Left lobe of liver (tissue), 2 donors: Measurements from ENCODE around the gene EEF1AKMT3. TPM values are rescaled to one million over a fixed set of nuclear protein-coding genes. Genes with fewer than 3 reads are reported as not detected.

Source experiments
- ATAC-seq: fragments of 200-7000 bp; cut with Tn5 transposase; one replicate; pipeline ENCODE4 v1.9.1; 2020; ENCODE audit warnings: mild to moderate bottlenecking, moderate library complexity
- DNase-seq: peaks from one replicate; pipeline ENCODE4 v3.0.0-alpha.2; 2020; ENCODE audit warnings: low spot score
- total RNA-seq: library from RNA; stranded (reverse); gene quantifications from one replicate; pipeline ENCODE4 v1.2.1, GENCODE V29; 2021
- donor health status: DM: no; HTN: no; CAD: no; lungs with moderate emphysema.
- donor health status: DM: no; HTN: yes; CAD: no.

EEF1AKMT3 gene
- total RNA-seq, 1 donor from 2014 or later: 6.0 TPM

DNA sequence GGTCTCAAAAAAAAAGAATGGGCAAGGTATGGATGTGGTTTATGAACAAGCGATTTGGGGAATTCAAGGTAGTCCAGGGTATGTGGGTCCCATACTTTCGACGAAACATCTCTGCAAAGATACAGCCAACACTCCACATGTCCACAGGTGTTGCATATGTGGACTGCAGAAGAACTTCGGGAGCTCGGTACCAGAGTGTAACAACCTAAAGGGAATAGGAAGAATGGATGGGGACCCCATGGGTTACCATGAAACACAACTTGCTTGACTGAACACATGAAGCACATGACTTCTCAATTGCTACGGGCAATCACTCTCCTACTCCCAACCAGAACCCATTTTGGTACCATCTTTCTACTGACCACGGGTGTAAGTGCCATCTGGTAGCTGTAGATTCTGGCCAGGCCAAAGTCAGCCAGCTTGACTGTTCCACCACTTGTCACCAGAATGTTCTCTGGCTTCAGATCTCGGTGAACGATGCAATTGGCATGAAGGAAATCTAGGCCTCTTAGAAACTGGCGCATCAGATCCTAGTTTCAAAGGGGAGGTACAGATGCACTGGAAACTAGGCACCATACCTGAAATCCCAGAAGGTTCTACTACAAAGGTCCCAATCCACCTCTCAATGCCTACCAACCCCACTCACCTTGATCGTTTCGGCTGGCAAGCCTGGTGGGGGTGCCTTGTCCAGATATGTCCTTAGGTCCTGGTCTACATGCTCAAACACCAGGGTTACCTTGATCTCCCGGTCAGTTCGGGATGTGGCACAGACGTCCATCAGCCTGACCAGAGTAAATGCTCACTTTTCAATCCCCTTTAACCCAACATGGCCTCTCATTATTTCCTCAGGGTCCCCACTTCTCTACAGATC, 21.6 kb upstream of the EEF1AKMT3 start:
- ATAC-seq: no peak

DNA sequence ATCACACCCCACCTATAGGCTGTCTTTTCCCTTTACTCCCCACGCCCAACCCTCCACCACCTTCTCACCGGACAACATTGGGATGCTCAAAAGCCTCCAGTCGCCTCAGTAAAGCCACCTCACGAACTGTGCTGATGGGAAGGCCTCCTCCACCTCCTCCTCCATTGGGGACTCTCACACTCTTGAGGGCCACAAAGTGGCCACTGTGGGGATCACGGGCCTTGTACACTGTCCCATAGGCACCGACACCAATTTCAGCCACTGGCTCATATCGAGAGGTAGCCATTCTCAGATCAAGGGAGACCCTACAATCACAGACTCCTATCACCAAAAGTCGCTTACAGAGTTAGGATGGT, 21.0 kb upstream of the EEF1AKMT3 start:
- DNase-seq (no peak), ATAC-seq (no peak)

More for the DNA sequence above, 21.6 kb upstream of the EEF1AKMT3 start:
- DNase-seq: no peak

DNA sequence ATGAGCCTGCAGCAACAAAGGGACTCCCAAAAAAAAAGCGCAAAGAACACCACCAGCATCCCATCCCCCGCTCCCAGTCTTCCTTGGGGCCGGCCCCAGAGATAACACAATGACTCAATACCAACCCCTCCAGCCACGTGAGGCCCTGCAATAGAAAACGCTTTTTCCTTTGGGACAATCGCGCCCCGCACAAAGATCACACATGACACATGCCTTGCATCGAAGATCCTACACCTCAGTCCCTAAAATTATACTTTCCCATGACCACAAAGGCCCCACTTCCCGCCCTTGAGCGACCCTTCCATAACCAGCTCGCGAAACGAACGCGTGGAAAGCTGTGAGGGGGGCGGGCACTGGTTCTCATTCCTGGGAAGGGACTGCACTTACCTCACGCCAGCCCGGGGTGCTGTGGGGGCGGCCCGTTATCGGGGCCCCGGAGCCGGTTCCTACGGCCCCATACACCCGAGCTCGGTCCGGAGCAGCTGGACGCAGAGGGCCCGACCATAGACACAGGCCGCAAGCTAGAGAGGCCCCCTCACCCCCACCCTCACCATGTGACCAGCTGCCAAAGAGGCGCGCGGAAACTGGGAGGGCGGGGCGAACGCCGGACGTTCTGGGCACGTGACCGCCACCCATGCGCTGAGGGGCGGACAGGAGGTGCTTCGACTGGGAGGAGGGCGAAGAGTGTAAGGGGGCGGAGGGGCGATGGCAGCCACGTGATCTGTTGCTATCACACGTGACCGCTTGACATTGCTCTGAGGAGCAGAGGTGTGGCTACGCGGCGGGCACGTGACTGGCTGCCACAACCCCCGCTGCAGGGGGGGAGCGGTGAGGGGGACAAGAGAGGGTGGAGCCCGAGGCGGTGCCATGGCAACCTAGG, 20.4 kb upstream of the EEF1AKMT3 start, which contains the start of gene CDK4:
Gene CDK4 (minus strand): TSS at position 523 of the 880 bp plus-strand sequence. CDS start 593 bp downstream, outside the sequence.
- peak; percentile 84 for ATAC-seq
- peak; percentile 99 for DNase-seq

DNA sequence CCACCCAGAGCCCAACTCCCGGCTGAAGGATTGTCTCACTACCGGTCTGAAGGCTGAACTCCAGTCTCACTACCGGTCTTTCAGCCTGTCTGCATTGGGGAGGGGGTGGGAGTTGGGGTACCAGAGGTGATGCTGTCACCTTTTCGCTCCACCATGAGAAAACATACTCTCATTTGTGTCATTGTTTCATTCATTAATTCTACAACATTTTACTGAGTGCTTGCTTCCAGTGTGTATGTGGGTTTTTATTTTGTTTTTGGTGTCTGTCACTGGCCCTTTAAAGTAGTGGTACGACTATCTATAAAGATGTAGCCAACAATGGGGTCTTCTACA, 19.8 kb upstream of the EEF1AKMT3 start:
- no peak for ATAC-seq
- DNase-seq: no peak

DNA sequence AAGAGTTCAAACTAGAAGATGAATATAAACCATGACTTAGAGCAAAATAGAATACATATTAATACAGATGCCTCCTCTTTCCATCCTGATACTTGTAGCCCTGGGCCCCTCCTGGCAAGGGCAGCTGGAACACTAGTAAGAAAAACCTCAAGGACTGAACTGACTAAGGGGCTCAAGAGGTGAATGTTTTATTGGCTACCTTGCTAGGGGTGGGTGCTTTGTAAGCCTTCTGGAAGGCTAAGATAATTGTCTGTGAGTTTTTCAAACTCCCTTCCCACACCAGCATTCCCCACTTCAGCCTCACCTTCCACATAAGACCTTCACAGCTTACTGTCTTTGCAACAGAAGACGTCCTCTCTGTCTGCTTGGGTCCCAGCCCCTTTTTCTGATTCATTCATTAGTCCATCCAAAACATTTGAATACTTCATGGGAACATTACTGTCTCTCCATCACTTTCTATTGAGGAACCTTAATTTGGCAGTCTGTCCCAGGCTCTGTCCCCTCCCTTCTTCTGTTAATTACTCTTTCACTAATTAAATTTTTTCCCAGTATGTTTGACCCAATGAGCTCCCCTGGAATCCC, 18.6 kb upstream of the EEF1AKMT3 start:
- ATAC-seq (no peak), DNase-seq (no peak)

DNA sequence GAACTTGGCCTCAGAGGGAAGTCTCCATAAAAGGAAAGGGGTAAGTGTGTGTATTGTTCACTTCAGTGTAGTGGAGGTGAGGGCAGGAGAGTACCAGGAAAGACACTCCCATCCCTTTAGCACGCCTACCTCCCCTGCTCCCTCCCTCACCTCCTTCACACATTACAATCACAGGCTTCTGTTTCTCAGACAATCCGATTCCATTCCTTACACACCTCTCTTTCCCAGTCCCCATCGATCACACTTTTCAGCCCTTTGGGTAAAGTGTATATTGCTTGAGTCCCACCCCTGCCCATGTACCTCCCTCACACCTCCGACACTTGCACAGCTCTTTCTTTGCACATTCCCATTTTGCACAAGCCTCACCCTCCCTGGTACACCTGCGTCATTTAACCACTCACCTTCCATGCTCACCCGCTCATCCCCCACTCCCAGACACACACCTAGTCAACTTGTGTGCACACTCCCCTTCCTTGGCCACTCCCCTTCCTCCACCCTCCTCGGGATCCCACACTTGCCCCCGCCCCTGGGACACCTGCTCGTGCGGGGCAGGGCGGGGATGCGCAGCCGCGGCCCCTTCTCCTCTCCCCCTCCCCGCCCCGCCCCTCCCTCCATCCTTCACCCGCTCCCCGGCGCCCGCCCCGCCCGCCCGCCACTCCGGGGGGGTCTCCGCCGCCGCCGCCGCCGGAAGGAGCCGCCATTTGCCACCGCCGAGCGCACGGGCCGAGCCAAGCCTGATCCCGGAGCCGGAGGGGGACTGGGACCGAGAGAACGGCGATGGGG, 17.8 kb upstream of the EEF1AKMT3 start, which contains the start of gene MARCHF9:
Gene MARCHF9 (plus strand): TSS at position 693 of the 783 bp plus-strand sequence. CDS start 426 bp downstream, outside the sequence.
- DNase-seq (no peak), ATAC-seq (peak; percentile 17)

DNA sequence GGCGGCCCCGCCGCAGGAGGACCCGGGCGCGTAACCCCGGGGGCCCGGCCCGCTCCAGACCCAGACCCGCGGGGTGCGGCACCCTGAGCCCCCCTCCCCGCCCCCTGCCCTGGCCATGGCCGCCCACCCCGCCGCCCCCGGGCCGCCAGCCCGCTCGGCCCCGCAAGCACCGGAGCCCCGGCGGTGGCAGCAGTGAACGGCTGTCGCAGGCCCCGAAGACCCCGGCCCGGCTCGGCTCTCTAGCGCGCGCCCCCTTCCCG, 17.3 kb upstream of the EEF1AKMT3 start:
- no peak for ATAC-seq

DNA sequence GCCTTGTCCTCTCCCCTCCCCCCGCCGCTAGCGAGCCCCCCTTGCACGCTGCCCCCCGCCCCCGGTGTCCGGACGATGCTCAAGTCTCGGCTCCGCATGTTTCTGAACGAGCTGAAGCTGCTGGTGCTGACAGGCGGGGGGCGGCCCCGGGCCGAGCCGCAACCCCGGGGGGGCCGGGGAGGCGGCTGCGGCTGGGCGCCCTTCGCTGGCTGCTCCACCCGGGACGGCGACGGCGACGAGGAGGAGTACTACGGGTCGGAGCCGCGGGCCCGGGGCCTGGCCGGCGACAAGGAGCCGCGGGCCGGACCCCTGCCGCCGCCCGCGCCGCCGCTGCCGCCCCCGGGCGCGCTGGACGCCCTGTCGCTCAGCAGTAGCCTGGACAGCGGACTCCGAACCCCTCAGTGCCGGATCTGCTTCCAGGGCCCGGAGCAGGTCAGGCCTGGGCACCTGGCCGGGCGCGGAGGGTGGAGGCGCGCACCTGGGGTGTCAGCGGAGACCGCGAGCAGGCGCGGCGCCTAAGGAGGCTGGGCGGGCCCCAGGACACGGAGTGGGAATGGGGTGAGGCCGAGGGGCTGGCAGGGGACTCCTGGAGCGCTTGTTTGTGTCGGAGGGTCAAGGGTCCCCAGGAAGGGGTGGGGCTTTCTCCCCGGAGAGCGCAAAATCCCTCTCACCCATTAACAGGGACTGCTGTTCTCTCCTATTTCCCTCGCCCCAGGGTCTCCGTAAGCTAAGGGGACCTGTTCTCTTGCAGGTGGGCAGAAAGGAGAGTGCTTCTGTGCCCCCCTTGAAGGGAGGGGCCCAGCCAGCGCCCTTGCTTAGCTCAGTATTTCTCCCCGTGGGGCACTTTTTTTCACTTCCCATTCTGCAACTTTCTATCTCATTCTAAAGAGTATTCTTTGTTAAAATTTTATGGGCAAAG, 16.7 kb upstream of the EEF1AKMT3 start:
- peak; percentile 65 for DNase-seq
- ATAC-seq: peak; percentile 25

More for the DNA sequence above, 17.3 kb upstream of the EEF1AKMT3 start:
- DNase-seq: no peak

DNA sequence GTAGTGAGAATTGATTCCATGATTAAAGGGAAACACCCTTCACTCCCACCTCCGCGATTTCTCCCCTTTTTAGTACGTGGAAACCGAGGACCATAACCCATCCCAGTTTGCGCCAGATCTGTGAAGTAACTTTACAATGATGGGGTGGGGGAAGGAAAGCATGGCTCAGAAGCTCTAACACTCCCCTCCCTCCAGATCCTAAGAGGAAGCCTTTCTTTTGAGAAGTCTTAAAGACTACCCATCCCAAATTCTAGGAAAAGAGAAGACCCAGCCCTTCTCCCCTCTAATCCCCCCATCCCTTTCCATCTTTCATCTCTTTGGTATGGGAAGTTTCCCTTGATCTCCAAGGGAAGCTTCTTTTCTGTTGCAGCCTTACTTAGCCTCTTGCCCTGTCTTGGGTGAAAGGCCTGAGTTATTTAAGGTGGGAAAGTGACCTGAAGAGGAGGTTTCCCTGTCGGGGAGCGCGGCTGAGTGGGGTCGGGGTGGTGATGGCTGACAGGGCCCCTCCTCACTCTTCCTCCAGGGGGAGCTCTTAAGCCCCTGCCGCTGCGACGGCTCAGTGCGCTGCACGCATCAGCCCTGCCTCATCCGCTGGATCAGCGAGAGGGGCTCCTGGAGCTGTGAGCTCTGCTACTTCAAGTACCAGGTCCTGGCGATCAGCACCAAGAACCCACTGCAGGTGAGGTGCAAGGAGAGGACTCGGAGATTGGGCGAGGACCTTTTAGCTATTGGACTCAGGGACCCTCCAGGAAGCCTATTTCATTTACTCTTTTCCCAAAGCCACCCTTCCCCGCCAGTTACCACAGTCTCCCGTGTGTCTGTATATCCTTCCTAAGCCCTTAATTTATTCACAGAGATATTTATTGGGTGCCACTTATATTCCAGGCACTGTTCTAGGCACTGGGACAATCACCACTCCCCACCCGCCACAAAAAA, 15.7 kb upstream of the EEF1AKMT3 start:
- DNase-seq: no peak
- no peak for ATAC-seq

DNA sequence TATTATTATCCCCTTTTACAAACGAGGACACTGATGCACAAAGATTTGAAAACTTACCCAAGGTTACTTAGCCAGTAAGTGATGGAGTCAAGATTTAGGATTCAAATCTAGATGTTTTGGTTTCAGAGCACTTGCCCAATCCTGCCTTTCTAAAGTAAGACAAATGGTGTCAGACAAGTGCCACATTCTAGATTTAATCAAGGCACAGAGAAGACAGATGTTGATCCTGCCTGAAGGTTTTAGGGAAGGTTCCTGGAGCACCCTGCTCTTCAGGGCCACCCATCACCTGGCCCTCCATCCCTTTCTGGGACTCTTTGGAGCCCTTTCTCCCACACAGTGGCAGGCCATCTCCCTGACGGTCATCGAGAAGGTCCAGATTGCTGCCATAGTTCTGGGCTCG, 14.6 kb upstream of the EEF1AKMT3 start:
- ATAC-seq (no peak), DNase-seq (no peak)

DNA sequence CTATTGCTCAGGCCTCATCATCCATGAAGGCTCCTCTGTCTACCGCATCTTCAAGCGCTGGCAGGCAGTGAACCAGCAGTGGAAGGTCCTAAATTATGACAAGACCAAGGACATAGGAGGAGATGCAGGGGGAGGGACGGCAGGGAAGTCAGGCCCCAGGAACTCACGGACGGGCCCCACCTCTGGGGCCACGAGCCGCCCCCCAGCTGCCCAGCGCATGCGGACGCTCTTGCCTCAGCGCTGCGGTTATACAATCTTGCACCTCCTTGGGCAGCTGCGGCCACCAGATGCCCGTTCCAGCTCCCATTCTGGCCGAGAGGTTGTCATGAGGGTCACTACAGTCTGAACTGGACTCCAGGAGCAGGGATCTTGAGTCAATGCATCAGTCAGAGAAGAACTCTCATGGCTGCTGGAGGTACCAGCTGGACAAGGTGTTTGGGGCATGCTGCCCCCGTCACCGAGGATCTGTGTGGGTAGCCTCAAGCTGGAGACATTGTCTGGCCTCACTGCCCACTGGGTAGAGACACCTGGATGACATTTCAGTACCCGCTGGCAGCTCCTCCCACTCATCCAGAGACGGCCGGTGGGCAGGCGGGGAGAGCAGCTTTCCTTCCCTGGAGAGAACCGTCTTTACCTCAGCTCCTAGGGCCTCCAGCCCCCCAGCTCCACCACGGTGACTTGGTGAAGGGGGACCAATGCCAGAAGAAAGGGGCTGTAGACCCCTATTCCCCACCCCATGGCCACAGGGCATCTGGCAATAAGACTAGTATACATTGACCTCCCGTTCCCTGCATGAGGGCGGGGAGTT, 13.7 kb upstream of the EEF1AKMT3 start:
- no peak for DNase-seq

DNA sequence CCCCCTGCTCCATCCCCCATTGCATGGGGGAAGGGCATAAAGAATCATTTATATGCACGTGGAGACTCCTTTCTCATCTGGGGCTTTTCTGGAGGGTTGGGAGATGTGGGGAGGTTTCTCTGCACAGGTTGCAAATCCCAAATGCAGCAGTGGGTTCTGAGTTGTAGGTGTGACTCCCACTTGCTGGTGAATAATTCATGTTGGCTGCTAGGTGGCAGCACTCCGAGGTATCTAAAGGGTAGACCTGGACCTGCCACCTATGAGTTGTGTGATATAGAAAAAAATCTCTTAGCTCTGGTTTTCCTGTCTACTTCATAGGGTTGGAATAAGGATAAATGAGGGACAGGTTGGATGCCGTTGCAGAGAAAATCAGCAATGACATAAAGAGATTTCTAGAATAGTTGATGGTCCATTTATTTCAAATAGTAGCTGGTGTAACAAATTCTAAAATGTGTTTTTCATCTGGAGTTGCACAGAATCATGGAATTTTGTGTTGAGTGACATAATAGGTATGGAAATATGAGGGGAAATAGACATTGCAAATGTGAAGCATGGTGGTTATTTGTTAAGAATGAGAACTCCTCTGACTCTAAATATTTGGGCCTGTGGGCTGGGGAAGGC, 12.9 kb upstream of the EEF1AKMT3 start:
- no peak for DNase-seq
- ATAC-seq: peak; percentile 48

More for the DNA sequence above, 13.7 kb upstream of the EEF1AKMT3 start:
- ATAC-seq: no peak

DNA sequence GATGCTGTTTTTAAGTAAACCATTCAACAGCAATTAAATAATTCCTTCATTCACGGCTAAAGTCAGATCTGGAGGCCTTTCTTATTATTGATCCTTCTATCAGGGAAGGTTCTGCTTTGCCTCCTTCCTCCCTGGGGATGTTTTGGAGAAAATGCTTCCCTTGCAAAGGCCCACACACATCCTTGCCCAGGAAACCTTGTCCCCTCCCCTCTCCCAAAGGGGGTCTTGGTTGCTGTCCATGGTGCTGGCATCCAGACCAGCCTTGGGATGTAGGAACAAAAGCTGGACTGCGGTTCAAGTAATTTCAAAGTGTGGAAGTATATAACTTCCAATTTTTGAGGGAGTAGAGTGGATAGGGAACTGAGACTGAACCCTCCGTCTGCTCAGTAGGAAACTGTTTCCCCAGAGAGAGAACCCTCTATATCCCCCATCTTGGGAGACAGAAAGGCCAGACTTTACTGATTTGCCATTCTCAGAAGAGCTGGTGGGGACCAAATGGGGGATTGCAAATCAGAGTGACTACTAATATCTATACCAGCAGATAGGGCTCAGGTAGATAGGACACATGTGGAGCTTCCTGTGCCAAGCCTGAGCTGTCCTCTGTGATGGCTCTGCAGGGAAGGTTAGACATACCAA, 11.9 kb upstream of the EEF1AKMT3 start:
- DNase-seq: no peak
- ATAC-seq: no peak

DNA sequence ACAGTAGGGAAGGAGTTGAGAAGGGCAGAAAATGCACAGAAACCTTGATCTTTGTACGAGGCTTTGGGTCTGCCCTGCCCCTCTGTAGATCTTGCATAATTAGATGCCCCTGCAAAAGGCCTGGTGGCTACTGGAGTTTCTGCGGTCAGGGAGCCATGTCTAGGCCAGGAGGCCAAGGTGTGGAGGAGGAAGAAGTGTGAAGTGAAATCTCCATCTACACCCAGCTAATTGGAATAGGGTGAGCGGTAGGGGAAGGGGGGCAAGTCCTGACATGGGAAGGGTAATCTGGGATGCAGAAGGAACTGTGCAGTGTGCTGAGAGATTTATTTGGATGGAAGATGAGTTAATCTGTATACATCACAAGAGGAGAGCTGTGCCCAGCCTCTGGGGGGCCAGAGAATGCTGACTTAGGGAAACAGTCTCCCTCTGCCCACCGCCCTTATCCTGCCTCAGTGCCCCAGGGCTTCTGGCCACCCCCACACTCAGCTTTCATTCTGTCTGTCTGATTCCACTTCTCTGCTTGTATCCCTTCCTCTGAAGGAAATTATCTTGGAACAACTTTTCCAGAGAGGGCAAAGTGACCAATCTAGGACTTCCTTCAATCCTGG, 10.9 kb upstream of the EEF1AKMT3 start:
- DNase-seq (no peak), ATAC-seq (no peak)

DNA sequence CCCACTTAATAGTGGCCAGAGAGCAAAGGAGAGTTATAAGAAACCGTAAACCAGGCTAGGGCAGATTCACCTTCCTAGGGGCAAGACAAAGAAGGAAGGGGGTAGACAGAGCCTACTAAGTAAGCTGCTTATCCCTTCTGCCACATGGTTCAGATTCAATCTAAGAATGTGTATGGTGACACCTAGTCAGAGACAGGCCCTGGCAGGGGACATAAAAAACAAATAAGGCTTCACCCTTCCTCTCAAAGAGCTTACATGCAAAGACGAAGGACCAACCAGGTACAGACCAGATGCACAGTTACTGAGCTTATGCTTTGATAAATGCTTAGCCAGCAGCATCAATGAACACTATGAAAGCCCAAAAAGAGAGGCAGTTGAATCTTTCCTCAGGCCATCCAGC, 10.0 kb upstream of the EEF1AKMT3 start:
- no peak for DNase-seq
- ATAC-seq: no peak

DNA sequence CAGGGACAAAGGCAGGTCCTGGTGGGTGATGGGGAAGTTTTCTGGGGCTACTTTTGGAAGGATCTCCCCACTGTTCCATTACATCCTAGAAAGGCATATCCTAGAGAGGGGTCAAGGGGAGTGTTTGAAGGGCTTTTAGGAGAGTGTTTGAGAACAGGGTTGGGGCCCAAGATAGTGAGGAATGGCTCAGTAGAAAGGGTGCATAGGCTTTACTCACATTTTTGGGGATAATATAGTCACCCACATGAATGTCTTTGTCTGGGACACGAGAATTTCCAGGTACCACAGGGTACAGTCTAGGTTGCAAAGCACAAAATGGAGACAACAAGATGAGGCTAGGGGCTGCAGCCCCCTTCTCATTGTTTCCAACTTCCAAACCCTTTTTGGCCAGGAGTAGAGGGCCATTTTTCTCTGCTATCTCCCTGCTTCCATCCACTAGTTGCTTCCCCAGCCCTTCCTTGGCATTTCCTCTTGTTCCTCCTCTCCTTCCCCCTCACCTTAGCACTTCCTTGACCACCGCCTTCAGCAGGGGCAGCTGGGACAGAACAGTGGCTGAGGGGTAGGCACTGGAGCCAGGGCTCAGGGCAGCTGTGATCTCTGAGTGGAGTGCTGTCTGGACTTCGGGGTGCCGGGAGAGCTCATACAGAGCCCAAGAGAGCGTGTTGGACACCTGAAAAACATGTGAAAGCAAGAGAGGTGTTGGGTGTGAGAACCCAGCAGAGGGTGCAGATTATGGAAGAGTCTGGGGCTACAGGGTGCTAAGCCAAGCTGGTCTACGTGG, 8.3 kb upstream of the EEF1AKMT3 start:
- ATAC-seq: no peak

More for the DNA sequence above, 8.3 kb upstream of the EEF1AKMT3 start:
- DNase-seq: no peak
